Measurements from ENCODE around the gene TTC7B.

TTC7B gene

GRCh38 chr14:90777830-90778485 is 38.3 kb downstream of the TTC7B start:
- DNase-seq (ENCODE audit: low spot score): no peak
- peak overlapping the region; percentile 31 for H2AK5ac ChIP-seq (ENCODE audit: low read depth, low read length)
- H2BK120ac ChIP-seq (ENCODE audit: low read depth, low read length): no peak overlapping the region
- no CpG with 5 or more reads among the region's 11 CpGs for WGBS, 2 donors (ENCODE audit: extremely low coverage in 2 of 2, insufficient read length in 2 of 2, insufficient replicate concordance in 1 of 2)
- H2BK15ac ChIP-seq (ENCODE audit: low read length): no peak overlapping the region
- no peak overlapping the region for H3K4me3 ChIP-seq (ENCODE audit: low read length in 2 of 2)
- H2BK12ac ChIP-seq (ENCODE audit: low read length): no peak overlapping the region
- no peak overlapping the region for H3K14ac ChIP-seq (ENCODE audit: low read length)
- no peak overlapping the region for H3K4ac ChIP-seq (ENCODE audit: low read length)
- no peak overlapping the region for H3K27ac ChIP-seq (replicated peaks; ENCODE audit: low read length)
- no peaks in the 10 kb centered on the region for H3K79me1 ChIP-seq (ENCODE audit: low read depth, low read length)
- H3K27me3 ChIP-seq (ENCODE audit: control insufficient read depth in 3 of 3, insufficient read depth in 3 of 3, low read depth in 1 of 3, low read length in 3 of 3): no peaks in the 10 kb centered on the region
- no peak overlapping the region for H2BK5ac ChIP-seq (ENCODE audit: low read length)
- no peak overlapping the region for H3K9ac ChIP-seq (ENCODE audit: low read depth, low read length, poor library complexity)
- no peaks in the 10 kb centered on the region for H3K4me1 ChIP-seq (ENCODE audit: control insufficient read depth in 2 of 2, insufficient read depth in 1 of 2, low read depth in 1 of 2, low read length in 2 of 2)
- peaks cover 0 to 45% of the 10 kb centered on the region in 2 donors for H3K36me3 ChIP-seq (replicated peaks in 1 of 2; ENCODE audit: control insufficient read depth in 2 of 2, insufficient read depth in 2 of 2, low read length in 2 of 2)
- no peak overlapping the region for H3K18ac ChIP-seq (ENCODE audit: low read length)
- no peak overlapping the region for H4K91ac ChIP-seq (ENCODE audit: low read depth, low read length, poor library complexity)
- H2AFZ ChIP-seq (ENCODE audit: low read length): no peak overlapping the region
- no peak overlapping the region for H4K8ac ChIP-seq (ENCODE audit: low read depth, low read length)
- H3K9me3 ChIP-seq (replicated peaks in 1 of 2; ENCODE audit: control insufficient read depth in 2 of 2, insufficient read depth in 1 of 2, low read depth in 1 of 2, low read length in 2 of 2): no peaks in the 10 kb centered on the region
- no peak overlapping the region for H3K4me2 ChIP-seq (ENCODE audit: insufficient read depth, low read length, poor library complexity, severe bottlenecking)
- no peak overlapping the region for H3K23ac ChIP-seq (ENCODE audit: low read depth, low read length, poor library complexity)

GRCh38 chr14:90777358-90777757 is 38.9 kb downstream of the TTC7B start:
- Histone ChIP-seq H3K23ac (ENCODE audit: low read depth, low read length, poor library complexity) (no peak overlapping the region), H2BK15ac (ENCODE audit: low read length) (no peak overlapping the region), H3K4me3 (ENCODE audit: low read length in 2 of 2) (no peak overlapping the region), H3K18ac (ENCODE audit: low read length) (no peak overlapping the region), H2AK5ac (ENCODE audit: low read depth, low read length) (no peak overlapping the region), H2BK5ac (ENCODE audit: low read length) (no peak overlapping the region), H3K9me3 (replicated peaks in 1 of 2; ENCODE audit: control insufficient read depth in 2 of 2, insufficient read depth in 1 of 2, low read depth in 1 of 2, low read length in 2 of 2) (no peaks in the 10 kb centered on the region), H3K9ac (ENCODE audit: low read depth, low read length, poor library complexity) (no peak overlapping the region), H3K27ac (replicated peaks; ENCODE audit: low read length) (no peak overlapping the region), H3K27me3 (ENCODE audit: control insufficient read depth in 3 of 3, insufficient read depth in 3 of 3, low read depth in 1 of 3, low read length in 3 of 3) (no peaks in the 10 kb centered on the region), H3K79me1 (ENCODE audit: low read depth, low read length) (no peaks in the 10 kb centered on the region), H3K14ac (ENCODE audit: low read length) (no peak overlapping the region), H3K36me3 (replicated peaks in 1 of 2; ENCODE audit: control insufficient read depth in 2 of 2, insufficient read depth in 2 of 2, low read length in 2 of 2) (peaks cover 0 to 43% of the 10 kb centered on the region in 2 donors), H3K4me2 (ENCODE audit: insufficient read depth, low read length, poor library complexity, severe bottlenecking) (no peak overlapping the region), H2BK12ac (ENCODE audit: low read length) (no peak overlapping the region), H2AFZ (ENCODE audit: low read length) (no peak overlapping the region), H3K4ac (ENCODE audit: low read length) (no peak overlapping the region), H3K4me1 (ENCODE audit: control insufficient read depth in 2 of 2, insufficient read depth in 1 of 2, low read depth in 1 of 2, low read length in 2 of 2) (no peaks in the 10 kb centered on the region), H4K8ac (ENCODE audit: low read depth, low read length) (no peak overlapping the region), H2BK120ac (ENCODE audit: low read depth, low read length) (no peak overlapping the region), H4K91ac (ENCODE audit: low read depth, low read length, poor library complexity) (no peak overlapping the region)
- no peak for DNase-seq (ENCODE audit: low spot score)
- no CpG with 5 or more reads among the region's 2 CpGs for WGBS, 2 donors (ENCODE audit: extremely low coverage in 2 of 2, insufficient read length in 2 of 2, insufficient replicate concordance in 1 of 2)

- H2BK15ac ChIP-seq (ENCODE audit: low read length): no peak overlapping the region
- H2AFZ ChIP-seq (ENCODE audit: low read length): no peak overlapping the region
- no peak overlapping the region for H2AK5ac ChIP-seq (ENCODE audit: low read depth, low read length)
- no peak overlapping the region for H3K4ac ChIP-seq (ENCODE audit: low read length)
- no peak overlapping the region for H3K14ac ChIP-seq (ENCODE audit: low read length)
- no peaks in the 10 kb centered on the region for H3K79me1 ChIP-seq (ENCODE audit: low read depth, low read length)
- no CpG with 5 or more reads among the region's 4 CpGs for WGBS, 2 donors (ENCODE audit: extremely low coverage in 2 of 2, insufficient read length in 2 of 2, insufficient replicate concordance in 1 of 2)
- no peaks in the 10 kb centered on the region for H3K9me3 ChIP-seq (replicated peaks in 1 of 2; ENCODE audit: control insufficient read depth in 2 of 2, insufficient read depth in 1 of 2, low read depth in 1 of 2, low read length in 2 of 2)
- no peak overlapping the region for H3K27ac ChIP-seq (replicated peaks; ENCODE audit: low read length)
- no peak for DNase-seq (ENCODE audit: low spot score)
- no peak overlapping the region for H4K91ac ChIP-seq (ENCODE audit: low read depth, low read length, poor library complexity)
- no peak overlapping the region for H3K9ac ChIP-seq (ENCODE audit: low read depth, low read length, poor library complexity)
- H3K4me2 ChIP-seq (ENCODE audit: insufficient read depth, low read length, poor library complexity, severe bottlenecking): no peak overlapping the region
- H3K4me1 ChIP-seq (ENCODE audit: control insufficient read depth in 2 of 2, insufficient read depth in 1 of 2, low read depth in 1 of 2, low read length in 2 of 2): no peaks in the 10 kb centered on the region
- no peak overlapping the region for H3K18ac ChIP-seq (ENCODE audit: low read length)
- no peak overlapping the region for H3K4me3 ChIP-seq (ENCODE audit: low read length in 2 of 2)
- H3K27me3 ChIP-seq (ENCODE audit: control insufficient read depth in 3 of 3, insufficient read depth in 3 of 3, low read depth in 1 of 3, low read length in 3 of 3): no peaks in the 10 kb centered on the region
- H2BK5ac ChIP-seq (ENCODE audit: low read length): no peak overlapping the region
- no peak overlapping the region for H2BK12ac ChIP-seq (ENCODE audit: low read length)
- no peak overlapping the region for H4K8ac ChIP-seq (ENCODE audit: low read depth, low read length)
- no peak overlapping the region for H2BK120ac ChIP-seq (ENCODE audit: low read depth, low read length)
- peaks cover 0 to 42% of the 10 kb centered on the region in 2 donors for H3K36me3 ChIP-seq (replicated peaks in 1 of 2; ENCODE audit: control insufficient read depth in 2 of 2, insufficient read depth in 2 of 2, low read length in 2 of 2)
- H3K23ac ChIP-seq (ENCODE audit: low read depth, low read length, poor library complexity): no peak overlapping the region
These were observed 40.8 kb downstream of the TTC7B start for GRCh38 chr14:90775441-90775840.

- no peak overlapping the region for H3K27ac ChIP-seq (replicated peaks; ENCODE audit: low read length)
- no peak overlapping the region for H2BK15ac ChIP-seq (ENCODE audit: low read length)
- no peak overlapping the region for H3K18ac ChIP-seq (ENCODE audit: low read length)
- no peak overlapping the region for H2BK5ac ChIP-seq (ENCODE audit: low read length)
- no peak overlapping the region for H3K9ac ChIP-seq (ENCODE audit: low read depth, low read length, poor library complexity)
- H3K14ac ChIP-seq (ENCODE audit: low read length): no peak overlapping the region
- no peak overlapping the region for H3K4ac ChIP-seq (ENCODE audit: low read length)
- no peaks in the 10 kb centered on the region for H3K79me1 ChIP-seq (ENCODE audit: low read depth, low read length)
- H4K91ac ChIP-seq (ENCODE audit: low read depth, low read length, poor library complexity): no peak overlapping the region
- H2AFZ ChIP-seq (ENCODE audit: low read length): no peak overlapping the region
- no peak for DNase-seq (ENCODE audit: low spot score)
- H2BK120ac ChIP-seq (ENCODE audit: low read depth, low read length): no peak overlapping the region
- no peak overlapping the region for H4K8ac ChIP-seq (ENCODE audit: low read depth, low read length)
- no peak overlapping the region for H2AK5ac ChIP-seq (ENCODE audit: low read depth, low read length)
- H3K9me3 ChIP-seq (replicated peaks in 1 of 2; ENCODE audit: control insufficient read depth in 2 of 2, insufficient read depth in 1 of 2, low read depth in 1 of 2, low read length in 2 of 2): peaks cover 0 to 4% of the 10 kb centered on the region in 2 donors
- no peaks in the 10 kb centered on the region for H3K4me1 ChIP-seq (ENCODE audit: control insufficient read depth in 2 of 2, insufficient read depth in 1 of 2, low read depth in 1 of 2, low read length in 2 of 2)
- H3K4me3 ChIP-seq (ENCODE audit: low read length in 2 of 2): no peak overlapping the region
- H3K36me3 ChIP-seq (replicated peaks in 1 of 2; ENCODE audit: control insufficient read depth in 2 of 2, insufficient read depth in 2 of 2, low read length in 2 of 2): peaks cover 0 to 43% of the 10 kb centered on the region in 2 donors
- H3K27me3 ChIP-seq (ENCODE audit: control insufficient read depth in 3 of 3, insufficient read depth in 3 of 3, low read depth in 1 of 3, low read length in 3 of 3): no peaks in the 10 kb centered on the region
- H2BK12ac ChIP-seq (ENCODE audit: low read length): no peak overlapping the region
- no CpG with 5 or more reads among the region's 5 CpGs for WGBS, 2 donors (ENCODE audit: extremely low coverage in 2 of 2, insufficient read length in 2 of 2, insufficient replicate concordance in 1 of 2)
- H3K23ac ChIP-seq (ENCODE audit: low read depth, low read length, poor library complexity): no peak overlapping the region
- H3K4me2 ChIP-seq (ENCODE audit: insufficient read depth, low read length, poor library complexity, severe bottlenecking): no peak overlapping the region
These were observed 41.9 kb downstream of the TTC7B start for GRCh38 chr14:90774316-90774715.
